Bone marrow (tissue), 2 donors: ENCODE data around the gene ADAM33.

Source experiments
- DNase-seq, 2 donors: peaks; one replicate each; lab custom pipeline; 2025; lab: John Stamatoyannopoulos, UW

ADAM33 gene

DNA sequence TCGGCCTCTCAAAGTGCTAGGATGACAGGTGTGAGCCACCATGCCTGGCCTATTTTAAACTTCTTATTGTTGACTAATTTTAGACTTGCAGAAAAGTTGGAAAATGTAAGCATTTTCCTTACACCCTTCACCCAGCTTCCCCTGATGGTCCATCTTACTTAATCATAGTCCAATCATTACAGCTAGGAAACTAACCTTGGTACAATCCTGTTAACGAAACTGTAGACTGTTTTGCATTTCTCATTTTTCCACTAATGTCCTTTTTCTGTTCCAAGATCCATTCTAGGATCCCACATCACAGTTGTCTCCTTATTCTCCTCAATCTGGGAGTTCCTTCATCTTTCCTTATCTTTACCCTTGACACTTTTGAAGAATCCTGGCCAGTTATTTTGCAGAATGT lies 18.0 kb downstream of the ADAM33 start:
- DNase-seq: no peak

DNA sequence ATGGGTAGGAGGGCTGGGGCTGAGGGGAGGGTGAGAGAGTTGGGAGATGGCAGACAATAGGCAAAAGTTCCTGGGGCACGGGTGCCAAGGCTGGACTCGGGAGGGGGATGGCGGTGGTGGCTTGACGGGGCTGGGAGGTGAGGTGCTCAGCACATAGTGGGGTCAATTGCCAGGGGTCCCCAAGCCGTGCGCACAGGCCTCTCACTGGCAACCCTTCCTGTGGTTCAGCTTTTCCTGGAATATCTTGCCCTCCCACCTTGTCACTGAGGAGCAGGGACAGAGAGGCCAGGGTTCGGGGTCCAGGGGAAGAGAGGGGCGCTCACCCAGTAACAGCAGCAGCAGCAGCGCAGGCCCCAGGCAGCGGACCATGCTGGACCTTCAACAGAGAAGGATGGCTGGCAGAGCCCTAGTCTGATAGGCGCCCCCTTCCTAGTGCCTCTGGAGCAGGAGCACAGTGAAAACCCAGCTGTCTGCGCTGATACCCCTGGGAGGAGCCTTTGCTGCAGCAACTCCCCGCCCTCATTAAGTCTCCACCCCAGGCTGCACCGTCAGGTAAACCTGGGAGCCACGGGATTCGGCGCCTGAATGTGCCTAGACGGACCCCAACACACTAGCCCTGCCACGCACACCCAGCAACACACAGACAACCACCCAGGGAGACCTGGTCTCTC lies 18.6 kb downstream of the ADAM33 start, which contains the start of gene GFRA4:
GFRA4 (minus strand) TSS at position 369 of the 671 bp plus-strand sequence; CDS start at position 369, 0 bp downstream.
- DNase-seq: no peak

DNA sequence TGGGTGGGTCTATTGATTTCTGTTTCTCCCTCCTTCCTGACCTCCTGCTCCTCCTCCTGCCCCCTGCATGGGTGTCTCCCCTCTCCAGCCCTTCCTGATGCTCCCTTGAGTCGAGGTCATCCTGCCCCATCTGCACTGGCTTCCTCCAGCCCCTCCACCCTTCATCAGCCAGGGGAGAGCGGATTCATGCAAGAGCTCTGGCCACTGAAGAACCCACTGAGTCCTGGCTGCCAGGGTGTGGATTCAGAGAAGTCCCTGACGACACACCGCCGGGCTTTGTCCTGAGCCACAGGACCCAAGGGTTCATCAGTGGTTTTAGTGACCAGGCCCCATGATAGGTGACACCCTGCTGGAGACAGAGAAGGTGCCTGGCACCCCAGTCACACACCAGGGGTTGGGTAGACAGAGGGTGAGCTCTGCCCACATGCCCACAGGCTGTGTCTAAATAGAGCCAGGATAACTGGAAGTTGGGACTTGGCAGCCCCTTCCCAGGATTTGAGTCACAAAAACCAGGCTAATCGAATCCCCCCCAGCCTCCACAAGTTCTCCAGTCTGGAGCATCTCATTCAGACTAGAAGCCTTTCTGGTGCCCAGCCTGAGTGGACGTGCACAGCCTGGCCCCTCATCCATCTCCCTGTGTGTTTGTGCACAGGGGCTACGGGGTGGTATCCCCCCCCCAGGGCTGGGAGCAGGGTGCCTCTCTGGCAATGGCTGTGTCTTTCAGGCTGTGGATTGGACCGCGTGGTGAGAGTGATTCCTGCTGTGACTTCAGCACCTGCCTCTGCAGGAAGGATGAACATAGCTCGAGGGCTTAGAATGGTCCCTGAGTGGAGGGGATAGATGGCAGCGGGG lies 19.8 kb downstream of the ADAM33 start:
- no peak for DNase-seq

DNA sequence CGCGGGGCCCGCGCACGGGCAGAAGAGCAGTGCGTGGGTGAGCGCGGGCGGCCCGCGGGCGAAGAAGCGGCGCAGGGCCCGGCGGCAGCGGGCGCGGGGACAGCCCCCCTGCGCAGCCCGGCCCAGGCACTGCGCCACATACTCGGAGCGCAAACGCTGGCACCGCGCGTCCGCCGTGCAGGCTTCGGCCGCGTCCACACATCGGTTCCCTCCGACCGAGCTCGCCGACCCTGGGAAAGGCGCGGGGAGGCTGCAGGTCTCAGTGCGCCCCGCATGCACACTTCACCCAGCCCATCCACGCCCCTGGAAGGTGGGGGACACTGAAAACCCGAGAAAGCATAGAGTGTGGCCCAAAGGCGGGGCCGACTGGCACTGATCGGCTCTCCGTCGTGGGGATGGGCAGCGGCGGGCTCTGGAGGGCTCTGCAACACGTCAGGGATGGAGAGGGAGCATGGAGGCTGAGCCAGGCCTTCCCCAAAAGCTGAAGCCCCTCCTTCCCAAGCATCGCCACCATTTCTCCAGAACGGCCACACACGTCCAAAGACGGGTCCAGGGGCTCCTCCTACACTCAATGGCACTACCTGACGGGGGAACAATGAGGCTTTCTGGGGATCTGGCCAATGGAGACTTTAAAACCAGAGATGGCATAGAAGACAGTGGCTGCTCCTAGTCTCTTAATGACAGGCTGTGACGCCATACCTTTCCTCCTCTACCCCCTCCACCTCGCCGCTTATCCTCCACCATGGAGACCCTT lies 20.6 kb downstream of the ADAM33 start:
- no peak for DNase-seq

DNA sequence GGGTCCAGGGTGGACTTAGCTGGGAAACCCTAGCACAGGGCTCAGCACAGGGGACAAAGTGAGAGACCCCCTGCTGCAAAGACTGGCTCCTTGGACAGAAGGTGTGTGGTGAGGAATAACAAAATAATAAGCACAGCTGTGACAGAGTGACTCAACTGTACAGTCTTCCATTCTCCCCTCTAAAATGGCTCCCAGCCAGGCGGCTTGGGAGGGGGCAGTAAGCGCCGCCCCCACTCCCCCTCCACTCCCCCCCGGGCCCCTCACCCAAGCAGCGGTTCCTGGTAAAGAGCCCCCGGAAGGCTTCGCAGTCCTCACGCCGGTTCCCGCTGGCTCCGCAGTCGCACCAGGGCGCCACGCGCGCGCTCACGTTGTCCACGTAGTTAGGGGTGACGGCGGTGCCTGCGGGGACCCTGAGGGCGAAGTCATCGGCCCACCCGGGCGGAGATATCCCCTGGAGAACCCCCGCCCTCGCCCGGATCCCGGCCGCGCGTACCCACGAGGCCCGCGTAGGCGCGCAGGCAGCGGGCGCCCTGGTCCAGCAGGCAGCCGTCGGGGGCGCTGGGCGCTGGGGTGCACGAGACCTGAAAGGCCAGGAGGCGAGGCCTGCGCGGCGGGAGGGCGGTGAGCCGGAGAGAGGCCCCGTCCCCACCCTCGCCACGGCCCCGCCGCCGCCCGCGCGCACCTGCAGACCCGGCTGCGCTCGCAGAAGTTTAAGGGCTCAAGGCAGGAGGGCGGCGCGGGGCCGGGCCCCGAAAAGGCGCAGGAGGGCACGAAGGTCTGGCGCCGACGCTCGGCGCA lies 21.3 kb downstream of the ADAM33 start:
- DNase-seq: no peak

DNA sequence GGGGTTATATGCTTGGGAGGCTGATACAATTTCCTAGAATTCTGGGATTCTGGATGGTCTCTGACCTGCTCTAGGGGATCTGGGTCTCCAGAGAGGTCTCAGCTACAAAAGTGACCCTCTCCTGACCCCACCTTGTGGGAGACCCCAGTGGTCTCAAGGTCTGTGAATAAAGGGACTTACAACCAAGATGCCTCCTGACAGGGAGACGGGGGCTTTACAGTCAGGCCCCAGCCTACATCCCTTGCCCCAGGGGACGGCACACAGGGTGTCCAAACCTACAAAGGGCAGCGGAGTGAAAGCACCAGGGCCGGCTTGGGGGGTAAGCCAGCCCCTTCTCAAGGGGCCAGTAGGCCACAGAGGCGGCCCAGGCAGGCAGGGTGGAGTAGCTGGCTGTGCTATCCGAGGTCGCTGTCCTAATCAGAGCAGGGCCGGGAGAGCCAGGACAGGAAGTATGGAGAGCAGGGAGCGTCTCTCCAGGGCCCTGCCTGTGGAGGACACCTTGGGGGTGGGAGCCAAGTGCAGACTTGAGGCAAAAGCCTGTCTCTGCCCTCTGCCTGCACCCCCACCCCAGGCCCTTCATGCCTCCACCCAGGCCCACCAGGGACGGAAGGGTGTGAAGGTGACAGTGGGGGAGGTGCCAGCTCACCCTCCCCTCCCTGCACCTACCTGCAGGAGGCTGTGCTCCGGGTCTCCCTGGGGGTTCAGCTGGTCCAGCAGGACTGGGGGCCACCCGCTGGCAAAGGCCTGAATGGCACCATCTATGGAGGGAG lies 22.1 kb downstream of the ADAM33 start:
- no peak for DNase-seq

DNA sequence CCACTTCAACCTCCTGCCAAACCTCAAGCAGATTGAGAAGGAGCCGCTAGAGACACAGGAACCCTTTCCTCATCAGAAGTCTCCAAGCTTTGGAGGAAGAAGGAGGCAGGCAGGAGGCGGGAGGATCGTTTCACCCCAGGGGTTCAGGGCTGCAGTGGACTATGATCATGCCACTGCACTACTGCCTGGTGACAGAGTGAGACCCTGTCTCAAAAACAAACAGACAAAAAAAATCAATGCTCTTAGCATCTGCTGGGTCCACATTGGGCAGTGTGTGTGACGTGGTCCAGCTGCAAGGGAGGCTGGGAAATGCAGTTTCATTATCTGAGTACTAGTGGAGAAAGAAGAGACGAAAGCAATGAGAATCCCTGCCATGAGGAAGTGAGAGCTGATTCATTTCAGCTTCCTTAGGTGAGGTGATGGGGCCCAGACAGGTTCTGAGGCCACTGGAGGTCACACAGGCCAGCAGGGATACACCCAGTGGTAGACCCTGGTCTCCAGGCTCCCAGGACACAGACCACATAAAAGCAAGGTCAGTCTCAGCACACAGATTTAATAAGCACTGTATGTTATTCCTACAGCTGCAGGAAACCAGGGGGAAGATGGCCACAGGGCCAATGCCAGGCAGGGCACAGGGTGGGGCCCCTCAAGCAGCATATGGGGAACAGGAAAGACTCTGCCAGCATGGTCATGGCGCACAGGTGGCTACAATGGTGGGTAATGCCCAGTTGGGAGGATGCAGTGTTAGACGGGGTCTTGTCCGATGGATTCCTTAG lies 22.9 kb downstream of the ADAM33 start:
- DNase-seq: no peak

DNA sequence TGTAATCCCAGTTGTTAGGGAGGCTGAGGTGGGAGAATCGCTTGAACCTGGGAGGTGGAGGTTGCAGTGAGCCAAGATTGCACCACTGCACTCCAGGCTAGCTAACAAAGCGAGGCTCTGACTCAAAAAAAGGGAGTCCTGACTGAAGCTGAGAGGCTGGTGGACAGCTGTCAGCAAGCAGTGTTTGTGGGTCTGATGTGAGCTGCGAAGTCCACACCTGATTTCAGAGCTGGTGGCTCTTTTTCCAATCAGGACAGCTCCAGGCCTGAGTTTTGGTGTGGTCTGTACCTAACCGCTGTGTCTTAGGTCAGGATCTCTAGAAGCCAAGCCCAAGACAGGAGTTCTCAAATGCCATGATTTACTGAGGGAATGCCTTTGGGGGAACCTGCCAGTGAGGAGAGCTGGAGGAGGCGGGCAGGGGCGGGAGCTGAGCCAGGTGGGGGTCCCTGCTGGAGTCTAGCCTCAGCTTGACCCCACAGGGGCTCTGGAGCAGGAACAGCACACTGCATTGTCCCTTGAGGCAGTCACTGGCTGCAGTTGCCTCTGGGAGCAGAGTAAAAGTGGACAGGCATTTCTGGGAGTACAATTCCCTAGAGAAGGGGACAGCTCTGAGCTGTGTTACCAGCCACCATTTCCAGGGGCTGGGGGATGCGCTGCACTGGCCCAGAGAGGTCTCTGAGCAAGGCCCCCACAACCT lies 23.6 kb downstream of the ADAM33 start:
- no peak for DNase-seq

DNA sequence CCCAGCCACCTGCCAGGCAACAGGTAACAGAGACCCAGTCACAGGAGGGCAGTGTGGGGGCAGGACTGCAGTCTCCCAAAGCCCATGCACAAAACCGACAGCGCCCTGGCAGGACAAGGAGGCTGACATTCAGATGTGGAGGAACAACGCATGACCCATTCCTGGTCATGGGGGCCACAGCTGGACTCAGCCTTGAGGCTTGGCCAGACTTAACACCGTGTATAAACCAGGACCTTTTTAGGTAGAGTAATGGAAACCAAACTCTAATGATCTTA lies 26.7 kb downstream of the ADAM33 start:
- no peak for DNase-seq

DNA sequence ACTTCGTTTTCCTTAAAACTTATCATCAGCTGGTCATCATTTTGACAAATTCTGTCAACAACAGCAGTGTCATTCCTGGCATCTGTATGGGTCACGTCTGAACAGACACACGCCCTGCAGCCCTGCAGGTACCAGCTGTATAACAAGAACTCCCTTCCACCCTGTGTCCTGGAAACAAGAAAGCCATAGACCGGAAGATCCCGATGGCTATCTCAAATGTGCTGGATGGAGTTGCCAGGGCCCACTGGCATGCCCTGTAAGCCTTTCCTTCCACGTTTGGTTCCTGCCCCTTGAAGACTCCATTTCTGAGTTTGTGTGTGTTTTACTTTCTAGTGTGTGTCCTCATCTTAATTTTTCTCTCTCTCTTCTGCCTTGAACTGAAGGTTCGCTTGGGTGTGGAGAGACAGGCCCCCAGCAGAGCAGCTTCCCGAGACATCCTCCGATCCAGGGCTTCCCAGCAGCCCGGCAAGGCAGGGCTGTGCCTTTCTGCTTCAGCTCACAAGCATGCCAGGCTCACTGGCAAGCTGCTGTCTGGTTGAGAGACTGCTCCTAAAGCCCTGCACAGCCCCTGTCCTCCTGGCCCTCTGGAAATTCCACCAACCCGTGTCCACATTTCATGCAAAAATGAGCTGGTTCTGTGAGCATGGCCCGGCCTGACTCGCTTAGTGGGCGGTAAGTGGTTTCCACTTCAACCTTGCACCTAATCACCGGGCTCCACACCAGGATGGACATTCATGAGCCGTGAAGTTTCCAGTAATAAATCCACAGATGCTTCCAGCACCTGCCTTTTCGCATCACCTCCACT lies 27.3 kb downstream of the ADAM33 start:
- no peak for DNase-seq

DNA sequence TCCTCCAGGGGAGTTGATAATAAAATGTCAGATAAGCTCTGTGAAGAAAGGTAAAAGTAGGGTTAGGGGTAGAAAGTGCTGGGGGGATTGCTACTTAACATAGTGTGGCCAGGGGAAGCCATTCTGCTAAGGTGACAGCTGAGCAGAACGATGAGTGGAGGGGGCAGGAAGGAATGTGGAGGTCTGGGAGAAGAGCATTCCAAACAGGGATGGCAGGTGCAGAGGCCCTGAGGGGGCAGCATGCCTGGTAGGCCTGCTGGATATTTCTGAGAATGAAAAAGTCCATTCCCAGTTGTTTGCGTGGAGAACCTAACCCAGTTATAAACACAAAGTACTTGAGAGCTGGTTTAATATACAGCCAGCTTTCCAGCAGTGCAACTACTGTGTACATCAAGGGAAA lies 27.9 kb downstream of the ADAM33 start:
- DNase-seq: no peak

DNA sequence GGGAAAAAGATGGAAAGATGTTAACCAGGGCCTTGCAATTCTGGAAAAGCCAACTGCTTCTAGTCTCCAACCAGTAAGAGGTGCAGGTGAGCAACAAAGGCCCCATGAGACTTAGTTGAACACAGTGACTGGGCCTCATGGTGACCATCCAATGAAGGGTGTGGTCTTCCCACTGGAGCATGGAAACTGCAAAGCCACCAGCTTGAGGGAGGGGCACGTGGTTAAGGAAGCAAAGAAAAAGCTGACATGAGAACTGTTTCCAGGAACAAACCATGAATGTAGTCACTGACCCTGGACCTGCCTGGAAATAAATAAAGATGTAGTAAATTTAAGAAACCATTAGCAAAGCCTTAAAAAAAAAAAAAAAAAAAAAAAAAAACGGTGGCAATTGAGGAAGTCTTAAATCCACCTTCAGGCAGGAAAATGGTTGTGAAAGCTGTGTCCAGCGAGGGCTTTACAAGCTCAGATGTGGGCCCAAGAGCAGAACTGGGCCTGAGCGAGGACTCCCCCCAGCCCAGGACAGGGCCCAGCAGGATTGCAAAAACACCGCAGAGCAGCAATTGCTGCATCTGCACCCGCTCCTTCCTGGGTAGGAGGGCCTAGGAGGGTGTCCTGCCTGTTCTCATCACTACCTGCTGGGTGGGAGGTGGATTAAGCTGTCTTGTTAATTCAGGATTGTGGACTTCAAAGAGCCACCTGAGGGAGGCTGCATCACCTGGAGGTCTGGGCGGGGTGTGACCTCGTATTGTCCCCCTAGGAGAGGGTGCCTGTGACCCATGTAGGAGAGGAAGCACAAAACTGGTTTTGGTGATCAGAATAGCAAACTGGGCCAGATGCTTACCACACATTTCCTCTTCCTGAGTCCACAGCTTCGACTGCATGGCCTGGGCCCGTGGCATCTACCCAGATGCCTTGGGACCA lies 28.9 kb downstream of the ADAM33 start:
- no peak for DNase-seq

DNA sequence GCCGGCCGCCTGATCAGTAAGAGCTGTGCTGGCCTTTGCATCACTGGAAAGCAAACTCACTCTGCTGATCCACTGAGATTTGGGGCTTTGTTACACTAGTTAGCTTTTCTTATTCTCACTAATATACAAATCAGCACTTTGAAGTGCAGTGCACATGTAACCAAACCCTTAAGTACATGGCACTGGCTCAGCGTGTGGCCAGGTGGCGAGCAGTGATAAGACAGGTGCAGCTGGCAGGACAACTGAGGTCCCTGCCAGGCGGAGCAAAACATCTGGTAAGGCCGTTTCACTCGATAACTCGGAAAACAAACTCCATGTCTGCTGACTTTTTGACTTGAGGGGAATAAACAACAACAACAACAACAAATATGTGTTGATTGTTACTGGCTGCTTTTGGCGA lies 29.6 kb downstream of the ADAM33 start:
- no peak for DNase-seq

DNA sequence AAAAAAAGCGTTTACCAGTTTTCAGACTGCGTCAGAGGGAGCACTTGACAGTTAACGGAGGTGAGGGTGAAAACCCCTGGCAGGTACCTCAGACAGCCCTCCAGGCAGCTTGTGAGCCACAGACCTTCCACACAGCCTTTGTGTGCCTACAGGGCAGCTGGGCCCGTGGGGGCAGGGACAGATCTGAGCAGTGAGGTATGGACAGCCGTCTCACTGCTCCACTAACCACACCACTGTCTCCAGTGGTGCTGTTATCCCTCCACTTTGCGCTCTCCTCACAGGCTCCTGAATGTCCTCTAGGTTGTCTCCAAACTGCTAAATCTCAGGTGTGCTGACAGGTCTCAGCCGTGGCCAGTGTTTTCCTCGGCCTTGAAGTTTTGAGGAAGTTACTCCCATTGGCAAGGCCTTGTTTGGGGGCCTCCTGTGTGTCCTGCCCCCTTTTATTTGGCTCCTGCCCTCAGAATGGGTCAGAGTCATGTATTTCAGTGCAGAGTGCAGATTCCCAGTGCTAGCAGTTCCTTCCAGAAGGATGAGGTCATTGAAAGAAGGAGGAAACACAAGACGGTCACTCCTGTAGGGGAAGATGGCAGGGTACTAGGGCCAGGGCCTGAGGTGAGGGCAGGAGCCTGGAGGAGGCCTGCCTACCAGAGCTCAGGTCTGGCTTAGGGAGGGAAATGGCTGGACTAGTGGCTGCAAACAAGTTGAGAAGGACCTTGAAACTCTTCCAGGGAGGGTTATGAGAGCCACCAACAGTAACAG lies 30.4 kb downstream of the ADAM33 start:
- no peak for DNase-seq

DNA sequence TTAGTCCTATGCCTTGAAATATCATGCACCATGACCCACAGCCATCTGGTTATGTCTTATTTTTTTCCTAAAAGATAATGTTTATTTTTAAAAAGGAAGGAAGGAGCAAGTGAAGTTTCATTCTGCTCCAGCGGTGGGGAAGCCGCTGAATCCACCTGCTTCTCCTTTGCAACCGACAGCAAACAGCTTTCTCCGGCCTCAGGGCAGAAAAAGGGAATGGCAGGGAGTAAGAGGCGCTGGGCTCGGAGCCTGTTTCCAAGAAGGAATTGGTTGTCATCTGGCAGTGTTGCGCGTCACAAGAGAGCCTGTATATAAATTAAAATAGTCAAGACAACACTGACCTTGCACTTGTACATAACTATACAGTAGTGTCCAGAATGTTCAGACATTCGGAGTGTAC lies 32.9 kb downstream of the ADAM33 start:
- no peak for DNase-seq

DNA sequence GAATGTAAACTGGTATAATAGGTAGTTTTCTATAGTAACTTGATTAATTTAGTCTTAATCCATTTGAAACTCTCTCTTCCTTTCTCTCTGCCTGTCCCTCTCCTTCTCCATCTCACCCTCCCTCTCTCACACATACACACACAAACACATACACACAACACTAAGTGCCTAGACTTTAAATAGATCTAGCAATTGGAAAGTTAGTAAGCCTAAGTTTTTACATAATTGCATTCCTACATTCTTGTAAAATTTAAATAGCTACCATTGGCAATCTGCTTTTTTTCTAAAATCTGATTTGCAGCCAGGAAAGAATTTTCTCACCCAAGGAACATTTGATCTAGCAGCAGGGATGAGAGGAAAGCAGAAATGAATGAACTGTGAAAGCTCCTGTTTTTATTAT lies 34.3 kb downstream of the ADAM33 start:
- no peak for DNase-seq

DNA sequence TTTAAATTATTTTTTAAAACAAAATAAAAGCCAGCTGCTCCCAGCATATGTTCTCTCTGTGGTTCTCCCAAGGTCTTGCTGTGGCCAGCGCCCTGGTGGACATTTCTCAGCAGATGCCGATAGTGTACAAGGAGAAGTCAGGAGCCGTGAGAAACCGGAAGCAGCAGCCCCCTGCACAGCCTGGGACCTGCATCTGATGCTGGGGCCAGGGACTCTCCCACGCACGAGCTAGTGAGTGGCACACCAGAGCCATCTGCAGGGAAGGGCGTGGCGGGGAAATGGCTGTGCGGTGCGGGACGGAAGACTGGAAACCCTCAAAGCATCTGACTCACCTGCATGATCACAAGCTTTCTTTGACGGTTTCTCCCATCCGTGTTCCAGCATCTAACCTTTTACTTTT lies 35.2 kb downstream of the ADAM33 start:
- DNase-seq: no peak
